Neural cell (in vitro differentiated cells): ENCODE data around the gene BMP2. TPM values are rescaled to one million over a fixed set of nuclear protein-coding genes. Genes with fewer than 3 reads are reported as not detected.

Experiments
- H2AFZ ChIP-seq: fragments of 200-600, 300-800 bp; sonication (generic), shearing (Covaris generic); 2 replicates; pipeline ENCODE4 v1.6.0; 2014; ENCODE audit warnings: low read depth, mild to moderate bottlenecking, antibody characterized with exemption, low read length, moderate library complexity
- H3F3A ChIP-seq: fragments of 200-600 bp; shearing (Covaris generic); 2 replicates; pipeline ENCODE4 v1.6.1; 2016; ENCODE audit warnings: mild to moderate bottlenecking, moderate library complexity, mixed read lengths, antibody characterized with exemption, low read length; ENCODE audit not compliant: insufficient read depth, poor library complexity, severe bottlenecking
- H3K27ac ChIP-seq: fragments of 200-600, 300-800 bp; sonication (generic), shearing (Covaris generic); 2 replicates; pipeline ENCODE4 v1.5.1; 2014; ENCODE audit warnings: mild to moderate bottlenecking, low read length, moderate library complexity
- H3K27me3 ChIP-seq: fragments of 300-800, 200-600 bp; sonication (generic), shearing (Covaris generic); 2 replicates; pipeline ENCODE4 v1.6.0; 2014; ENCODE audit warnings: mild to moderate bottlenecking, low read depth, low read length, moderate library complexity; ENCODE audit not compliant: insufficient read depth
- H3K36me3 ChIP-seq: fragments of 300-800, 200-600 bp; sonication (generic), shearing (Covaris generic); 2 replicates; pipeline ENCODE4 v1.5.1; 2014; ENCODE audit warnings: mild to moderate bottlenecking, antibody characterized with exemption, low read length, moderate library complexity; ENCODE audit not compliant: insufficient read depth
- H3K4me2 ChIP-seq: fragments of 300-800, 200-600 bp; sonication (generic), shearing (Covaris generic); 2 replicates; pipeline ENCODE4 v1.6.0; 2014; ENCODE audit warnings: mild to moderate bottlenecking, low read length
- H3K4me3 ChIP-seq: fragments of 300-800, 200-600 bp; sonication (generic), shearing (Covaris generic); 2 replicates; pipeline ENCODE4 v1.5.1; 2014; ENCODE audit warnings: mild to moderate bottlenecking, low read length, moderate library complexity
- H3K79me2 ChIP-seq: fragments of 200-600 bp; shearing (Covaris generic); replicated peaks from 2 replicates; pipeline ENCODE4 v1.6.0; 2014; ENCODE audit warnings: mild to moderate bottlenecking, low read length, moderate library complexity; ENCODE audit not compliant: insufficient read depth
- H3K9ac ChIP-seq: fragments of 300-800, 200-600 bp; sonication (generic), shearing (Covaris generic); 2 replicates; pipeline ENCODE4 v1.6.1; 2016; ENCODE audit warnings: mild to moderate bottlenecking, low read length, mixed read lengths
- H3K9me2 ChIP-seq: fragments of 200-600 bp; shearing (Covaris generic); 2 replicates; pipeline ENCODE4 v1.6.1; 2016; ENCODE audit warnings: mild to moderate bottlenecking, low read length, mixed read lengths; ENCODE audit not compliant: insufficient read depth
- H3K9me3 ChIP-seq: fragments of 200-600, 300-800 bp; sonication (generic), shearing (Covaris generic); 2 replicates; pipeline ENCODE4 v1.6.1; 2016; ENCODE audit warnings: mild to moderate bottlenecking, mixed run types, low read length, moderate library complexity, mixed read lengths
- H4K20me1 ChIP-seq: fragments of 200-600 bp; shearing (Covaris generic); 2 replicates; pipeline ENCODE4 v1.6.1; 2016; ENCODE audit warnings: mild to moderate bottlenecking, mixed run types; ENCODE audit not compliant: insufficient read depth
- CTCF ChIP-seq: fragments of 450-650 bp; IDR thresholded peaks from 2 replicates; pipeline ENCODE4 v1.5.1; 2014; ENCODE audit warnings: antibody characterized with exemption, mild to moderate bottlenecking, moderate library complexity; ENCODE audit not compliant: poor library complexity, severe bottlenecking
- EP300 ChIP-seq: fragments of 450-650 bp; conservative IDR thresholded peaks from 2 replicates; pipeline ENCODE4 v1.6.1; 2014; ENCODE audit warnings: antibody characterized with exemption, mild to moderate bottlenecking, moderate library complexity; ENCODE audit not compliant: poor library complexity, severe bottlenecking
- EZH2 ChIP-seq: fragments of 200-600, 300-800 bp; shearing (Covaris generic), sonication (generic); IDR thresholded peaks from 2 replicates; pipeline ENCODE4 v1.6.1; 2014; ENCODE audit warnings: antibody characterized with exemption, low read length, borderline replicate concordance, mild to moderate bottlenecking; ENCODE audit not compliant: insufficient read depth, poor library complexity, severe bottlenecking
- MXI1 ChIP-seq: fragments of 450-650 bp; conservative IDR thresholded peaks from 2 replicates; pipeline ENCODE4 v1.6.1; 2014; ENCODE audit warnings: antibody characterized with exemption, mild to moderate bottlenecking; ENCODE audit not compliant: poor library complexity, severe bottlenecking
- POLR2AphosphoS5 ChIP-seq: IDR thresholded peaks from 2 replicates; pipeline ENCODE4 v1.6.1; 2012
- RAD21 ChIP-seq: fragments of 450-650 bp; conservative IDR thresholded peaks from 2 replicates; pipeline ENCODE4 v1.6.1; 2014; ENCODE audit warnings: antibody characterized with exemption, mild to moderate bottlenecking, moderate library complexity
- REST ChIP-seq: IDR thresholded peaks from 2 replicates; pipeline ENCODE4 v1.6.1; 2012; ENCODE audit warnings: borderline replicate concordance
- SMC3 ChIP-seq: fragments of 450-650 bp; conservative IDR thresholded peaks from 2 replicates; pipeline ENCODE4 v1.6.1; 2014; ENCODE audit warnings: antibody characterized with exemption, mild to moderate bottlenecking, moderate library complexity; ENCODE audit not compliant: poor library complexity
- TAF1 ChIP-seq: IDR thresholded peaks from 2 replicates; pipeline ENCODE4 v1.6.1; 2012; ENCODE audit warnings: low read depth
- polyA plus RNA-seq: library from polyadenylated mRNA; depleted of rRNA; stranded (reverse); fragments of >200 nt; gene quantifications from 2 replicates; pipeline ENCODE4 v1.2.3, GENCODE V29; 2014

BMP2 gene
- polyA plus RNA-seq, 1 donor from 2014 or later: 1.1 TPM

DNA sequence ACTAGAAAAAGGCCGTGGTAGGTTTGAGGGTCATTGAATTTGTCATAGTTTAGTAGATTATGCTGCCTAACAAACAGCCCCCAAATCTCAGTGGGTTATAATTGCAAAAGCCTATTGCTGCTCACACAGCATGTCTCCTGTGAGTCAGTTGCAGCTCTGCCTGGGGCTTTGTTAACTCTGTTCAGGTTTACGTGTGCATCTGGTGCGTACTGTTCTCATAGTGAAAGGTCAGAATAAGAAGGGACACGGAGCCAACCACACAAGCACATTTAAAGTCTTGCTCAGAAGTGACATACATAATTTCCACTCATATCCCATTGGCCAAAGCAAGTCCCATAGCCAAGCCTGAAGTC lies 48.1 kb upstream of the BMP2 start:
- H3K9me3 ChIP-seq: no peaks in the 10 kb centered on the region
- H3K36me3 ChIP-seq: no peaks in the 10 kb centered on the region
- H3K27ac ChIP-seq: no peak overlapping the region
- no peaks in the 10 kb centered on the region for H3K27me3 ChIP-seq
- H3F3A ChIP-seq: no peaks in the 10 kb centered on the region
- no peak overlapping the region for H3K4me2 ChIP-seq
- H2AFZ ChIP-seq: no peak overlapping the region
- H3K4me3 ChIP-seq: no peak overlapping the region
- H3K9me2 ChIP-seq: no peaks in the 10 kb centered on the region
- H3K79me2 ChIP-seq: no peaks in the 10 kb centered on the region
- TF ChIP-seq REST (no peak), EP300 (no peak), EZH2 (no peak), TAF1 (no peak), POLR2AphosphoS5 (no peak), RAD21 (no peak), MXI1 (no peak), CTCF (no peak)
- no peaks in the 10 kb centered on the region for H4K20me1 ChIP-seq
- H3K9ac ChIP-seq: no peak overlapping the region

DNA sequence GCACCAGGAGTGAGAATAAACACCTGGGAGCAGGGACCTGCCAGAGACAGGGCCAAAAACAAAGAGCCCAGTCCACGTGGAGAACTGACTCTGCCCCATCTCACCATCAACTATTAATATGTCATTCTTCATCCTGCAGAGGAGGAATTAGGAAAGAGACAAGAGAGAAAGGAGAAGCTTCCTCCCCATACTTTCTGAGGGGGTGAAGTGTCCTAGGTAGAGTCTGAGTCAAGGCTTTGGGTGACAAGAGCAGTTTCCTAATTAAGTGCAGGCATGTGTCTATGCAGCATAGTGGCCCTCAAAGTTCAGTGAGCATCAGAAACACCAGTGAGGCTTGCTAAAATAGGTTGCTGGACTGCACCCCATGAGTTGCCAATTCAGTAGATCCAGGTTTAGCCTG lies 40.7 kb upstream of the BMP2 start:
- Histone ChIP-seq H3F3A (no peaks in the 10 kb centered on the region), H3K79me2 (no peaks in the 10 kb centered on the region), H2AFZ (no peak overlapping the region), H4K20me1 (no peaks in the 10 kb centered on the region), H3K9me3 (no peaks in the 10 kb centered on the region), H3K4me3 (no peak overlapping the region), H3K36me3 (no peaks in the 10 kb centered on the region), H3K4me2 (no peak overlapping the region), H3K27ac (no peak overlapping the region), H3K27me3 (no peaks in the 10 kb centered on the region), H3K9ac (no peak overlapping the region), H3K9me2 (no peaks in the 10 kb centered on the region)
- TF ChIP-seq REST (no peak), TAF1 (no peak), POLR2AphosphoS5 (no peak), EP300 (no peak), CTCF (no peak), RAD21 (no peak), EZH2 (no peak), MXI1 (no peak), SMC3 (no peak)
